ENCODE measurements around the gene GRM3.

Gene GRM3

GRCh38 chr7:86749741-86750665, 106.3 kb downstream of the GRM3 start:
- Mint-ChIP-seq H3K27ac (no peak overlapping the region), H3K36me3 (no peaks in the 10 kb centered on the region), H3K27me3 (no peaks in the 10 kb centered on the region), H3K9me3 (no peaks in the 10 kb centered on the region), H3K4me1 (no peaks in the 10 kb centered on the region), H3K4me3 (no peak overlapping the region)

- no peak overlapping the region for H3K4me3 Mint-ChIP-seq
- no peaks in the 10 kb centered on the region for H3K4me1 Mint-ChIP-seq
- H3K36me3 Mint-ChIP-seq: no peaks in the 10 kb centered on the region
- H3K27me3 Mint-ChIP-seq: peaks cover 4% of the 10 kb centered on the region
- no peak overlapping the region for H3K27ac Mint-ChIP-seq
- H3K9me3 Mint-ChIP-seq: peaks cover 4% of the 10 kb centered on the region
Measured at GRCh38 chr7:86760236-86760635, 116.5 kb downstream of the GRM3 start.

- no peaks in the 10 kb centered on the region for H3K4me1 Mint-ChIP-seq
- H3K27me3 Mint-ChIP-seq: peaks cover 4% of the 10 kb centered on the region
- no peak overlapping the region for H3K4me3 Mint-ChIP-seq
- no peaks in the 10 kb centered on the region for H3K36me3 Mint-ChIP-seq
- no peaks in the 10 kb centered on the region for H3K9me3 Mint-ChIP-seq
- no peak overlapping the region for H3K27ac Mint-ChIP-seq
Measured at GRCh38 chr7:86762129-86762528, 118.4 kb downstream of the GRM3 start.

DNA sequence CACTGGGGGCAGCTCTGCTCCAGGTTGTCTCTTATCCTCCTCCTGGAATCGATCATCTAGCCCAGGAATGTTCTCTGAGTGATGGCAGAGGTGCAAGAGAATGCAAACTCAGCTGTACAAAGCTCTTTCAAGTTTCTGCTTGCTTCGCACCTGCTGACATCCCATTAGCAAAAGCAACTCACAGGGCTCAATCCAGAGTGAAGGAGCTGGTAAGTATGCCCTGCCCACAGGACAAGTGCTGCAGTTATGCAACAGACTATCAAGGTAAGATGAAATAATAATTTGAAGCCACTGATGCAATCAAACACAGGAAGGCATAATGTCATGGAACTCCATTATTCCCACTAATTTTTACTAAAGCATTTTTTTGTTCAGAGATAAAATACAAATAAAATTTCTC, 122.2 kb downstream of the GRM3 start:
- no peaks in the 10 kb centered on the region for H3K4me1 Mint-ChIP-seq
- H3K9me3 Mint-ChIP-seq: no peaks in the 10 kb centered on the region
- no peak overlapping the region for H3K27ac Mint-ChIP-seq
- no peaks in the 10 kb centered on the region for H3K27me3 Mint-ChIP-seq
- no peaks in the 10 kb centered on the region for H3K36me3 Mint-ChIP-seq
- no peak overlapping the region for H3K4me3 Mint-ChIP-seq

DNA sequence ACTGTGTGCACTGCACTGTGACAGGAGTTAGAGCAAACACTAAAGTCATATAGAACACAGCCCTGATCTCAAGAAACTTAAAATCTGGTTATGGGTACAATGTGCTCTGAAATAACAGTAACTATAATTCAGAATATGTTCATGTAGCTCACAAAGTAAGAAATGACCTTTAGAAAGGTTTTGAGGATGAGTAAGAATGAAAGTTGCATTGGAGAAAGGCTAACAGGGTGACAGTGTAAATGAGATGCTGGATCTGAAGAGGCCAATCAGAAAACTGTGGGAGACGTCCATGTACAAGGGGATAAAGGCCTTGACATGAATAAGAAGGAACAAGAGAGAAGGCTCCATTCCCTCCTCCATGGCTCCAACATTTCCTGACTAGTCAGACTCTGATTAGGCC, 124.7 kb downstream of the GRM3 start:
- no peaks in the 10 kb centered on the region for H3K36me3 Mint-ChIP-seq
- H3K27ac Mint-ChIP-seq: no peak overlapping the region
- H3K27me3 Mint-ChIP-seq: peaks cover 2% of the 10 kb centered on the region
- H3K9me3 Mint-ChIP-seq: no peaks in the 10 kb centered on the region
- no peaks in the 10 kb centered on the region for H3K4me1 Mint-ChIP-seq
- H3K4me3 Mint-ChIP-seq: no peak overlapping the region

- no peaks in the 10 kb centered on the region for H3K36me3 Mint-ChIP-seq
- no peak overlapping the region for H3K27ac Mint-ChIP-seq
- no peaks in the 10 kb centered on the region for H3K9me3 Mint-ChIP-seq
- no peaks in the 10 kb centered on the region for H3K4me1 Mint-ChIP-seq
- no peak overlapping the region for H3K4me3 Mint-ChIP-seq
- peaks cover 2% of the 10 kb centered on the region for H3K27me3 Mint-ChIP-seq
Measured at GRCh38 chr7:86768967-86769760, 125.5 kb downstream of the GRM3 start.

DNA sequence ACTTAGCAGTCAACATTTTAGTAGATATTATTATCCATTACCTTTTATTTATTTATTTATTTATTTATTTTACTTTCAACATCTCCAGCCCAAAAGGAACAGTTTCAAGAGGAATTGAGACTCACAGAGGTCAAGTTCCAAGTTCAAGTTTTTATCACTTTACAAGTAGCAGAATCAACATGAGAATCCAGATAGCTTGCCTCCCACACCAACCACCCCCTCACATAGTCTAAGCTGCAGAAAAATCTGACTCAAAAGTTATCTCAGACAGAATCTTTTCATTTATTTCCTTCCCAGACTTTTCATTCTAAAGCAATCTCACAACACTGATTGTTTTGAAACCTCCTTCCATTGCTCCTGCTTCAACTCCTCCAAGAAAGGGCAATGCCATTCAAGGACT, 129.6 kb downstream of the GRM3 start:
- Mint-ChIP-seq H3K4me3 (no peak overlapping the region), H3K9me3 (no peaks in the 10 kb centered on the region), H3K4me1 (no peaks in the 10 kb centered on the region), H3K27ac (no peak overlapping the region), H3K36me3 (no peaks in the 10 kb centered on the region), H3K27me3 (peaks cover 3% of the 10 kb centered on the region)

- H3K4me3 Mint-ChIP-seq: no peak overlapping the region
- H3K36me3 Mint-ChIP-seq: no peaks in the 10 kb centered on the region
- H3K27me3 Mint-ChIP-seq: peaks cover 3% of the 10 kb centered on the region
- no peak overlapping the region for H3K27ac Mint-ChIP-seq
- no peaks in the 10 kb centered on the region for H3K9me3 Mint-ChIP-seq
- H3K4me1 Mint-ChIP-seq: no peaks in the 10 kb centered on the region
Measured at GRCh38 chr7:86775203-86775602, 131.5 kb downstream of the GRM3 start.

- Mint-ChIP-seq H3K36me3 (no peaks in the 10 kb centered on the region), H3K4me3 (no peak overlapping the region), H3K27me3 (peaks cover 3% of the 10 kb centered on the region), H3K4me1 (no peaks in the 10 kb centered on the region), H3K9me3 (no peaks in the 10 kb centered on the region), H3K27ac (no peak overlapping the region)
Measured at GRCh38 chr7:86776136-86776535, 132.4 kb downstream of the GRM3 start.

- H3K27me3 Mint-ChIP-seq: peaks cover 2% of the 10 kb centered on the region
- no peak overlapping the region for H3K27ac Mint-ChIP-seq
- no peaks in the 10 kb centered on the region for H3K36me3 Mint-ChIP-seq
Measured at GRCh38 chr7:86778271-86778670, 134.6 kb downstream of the GRM3 start.

GRCh38 chr7:86784765-86785164, 141.1 kb downstream of the GRM3 start:
- no peak overlapping the region for H3K4me3 Mint-ChIP-seq

More at GRCh38 chr7:86778271-86778670, 134.6 kb downstream of the GRM3 start:
- Mint-ChIP-seq H3K9me3 (no peaks in the 10 kb centered on the region), H3K4me1 (no peaks in the 10 kb centered on the region), H3K4me3 (no peak overlapping the region)

DNA sequence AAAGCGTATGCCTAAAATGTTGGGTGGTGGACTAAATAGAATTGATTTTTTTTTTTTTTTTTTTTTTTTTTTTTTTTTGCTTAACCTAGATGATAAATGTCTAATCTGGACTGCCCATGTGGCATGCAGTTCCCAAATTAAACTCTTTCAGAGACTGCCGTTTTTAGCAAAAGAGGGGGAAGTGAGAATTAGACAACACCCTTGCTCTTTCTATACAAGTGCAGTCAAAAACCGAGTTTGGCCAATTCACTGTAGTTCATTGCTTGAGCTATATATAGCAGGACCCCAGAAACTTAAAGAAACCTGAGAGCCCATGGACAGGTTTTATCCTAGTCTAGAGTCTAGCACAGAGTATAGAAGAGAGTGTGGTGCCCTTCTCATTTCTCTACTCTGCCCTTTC, 141.9 kb downstream of the GRM3 start:
- H3K9me3 Mint-ChIP-seq: no peaks in the 10 kb centered on the region
- no peaks in the 10 kb centered on the region for H3K36me3 Mint-ChIP-seq
- H3K27me3 Mint-ChIP-seq: no peaks in the 10 kb centered on the region
- no peaks in the 10 kb centered on the region for H3K4me1 Mint-ChIP-seq
- H3K4me3 Mint-ChIP-seq: no peak overlapping the region
- no peak overlapping the region for H3K27ac Mint-ChIP-seq

More at GRCh38 chr7:86784765-86785164, 141.1 kb downstream of the GRM3 start:
- no peaks in the 10 kb centered on the region for H3K4me1 Mint-ChIP-seq
- H3K27ac Mint-ChIP-seq: no peak overlapping the region
- H3K36me3 Mint-ChIP-seq: no peaks in the 10 kb centered on the region
- no peaks in the 10 kb centered on the region for H3K9me3 Mint-ChIP-seq
- H3K27me3 Mint-ChIP-seq: no peaks in the 10 kb centered on the region

- Mint-ChIP-seq H3K4me1 (no peaks in the 10 kb centered on the region), H3K27me3 (no peaks in the 10 kb centered on the region), H3K27ac (no peak overlapping the region), H3K9me3 (no peaks in the 10 kb centered on the region), H3K36me3 (no peaks in the 10 kb centered on the region), H3K4me3 (no peak overlapping the region)
Measured at GRCh38 chr7:86786376-86786775, 142.7 kb downstream of the GRM3 start.

DNA sequence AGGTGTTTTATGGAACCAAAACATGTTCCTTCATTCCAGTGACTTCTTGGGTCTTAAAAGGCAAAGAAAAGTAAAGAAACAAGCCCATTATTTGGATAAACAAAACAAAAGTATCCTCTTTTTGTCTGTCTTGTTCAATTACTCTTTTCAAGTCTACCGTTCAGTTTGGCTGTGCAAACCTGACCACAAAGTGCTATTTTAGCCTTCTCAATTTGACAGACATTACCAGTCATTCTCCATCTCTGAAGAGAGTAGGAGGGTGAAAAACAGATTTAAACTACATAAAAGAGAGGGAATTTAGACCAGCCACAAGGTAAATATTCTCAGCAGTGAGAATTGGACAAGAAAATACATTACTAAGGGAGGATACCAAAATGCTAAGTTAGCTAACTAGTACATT, 145.2 kb downstream of the GRM3 start:
- Mint-ChIP-seq H3K36me3 (no peaks in the 10 kb centered on the region), H3K4me1 (no peaks in the 10 kb centered on the region), H3K9me3 (no peaks in the 10 kb centered on the region), H3K27ac (no peak overlapping the region), H3K4me3 (no peak overlapping the region), H3K27me3 (no peaks in the 10 kb centered on the region)

DNA sequence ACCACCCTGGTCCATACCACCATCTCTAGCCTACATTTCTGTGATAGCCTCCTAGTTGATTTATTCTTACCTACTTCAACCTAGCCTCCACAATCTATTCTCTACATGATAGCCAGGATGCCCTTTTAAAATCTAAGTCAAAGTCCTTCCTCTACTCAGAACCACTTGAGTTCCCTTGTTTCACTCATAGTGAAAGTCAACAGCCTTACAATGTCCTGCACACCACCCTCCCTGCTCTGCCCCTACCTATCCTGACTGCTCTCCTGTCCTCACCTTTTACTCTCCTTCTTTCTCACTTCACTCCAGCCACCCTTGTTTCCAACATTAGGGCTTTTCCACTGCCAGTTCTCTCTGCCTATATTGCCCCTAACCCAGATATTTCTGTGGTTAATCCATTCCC, 146.7 kb downstream of the GRM3 start:
- H3K4me3 Mint-ChIP-seq: no peak overlapping the region
- H3K27ac Mint-ChIP-seq: no peak overlapping the region
- no peaks in the 10 kb centered on the region for H3K27me3 Mint-ChIP-seq
- no peaks in the 10 kb centered on the region for H3K4me1 Mint-ChIP-seq
- H3K36me3 Mint-ChIP-seq: no peaks in the 10 kb centered on the region
- H3K9me3 Mint-ChIP-seq: no peaks in the 10 kb centered on the region

DNA sequence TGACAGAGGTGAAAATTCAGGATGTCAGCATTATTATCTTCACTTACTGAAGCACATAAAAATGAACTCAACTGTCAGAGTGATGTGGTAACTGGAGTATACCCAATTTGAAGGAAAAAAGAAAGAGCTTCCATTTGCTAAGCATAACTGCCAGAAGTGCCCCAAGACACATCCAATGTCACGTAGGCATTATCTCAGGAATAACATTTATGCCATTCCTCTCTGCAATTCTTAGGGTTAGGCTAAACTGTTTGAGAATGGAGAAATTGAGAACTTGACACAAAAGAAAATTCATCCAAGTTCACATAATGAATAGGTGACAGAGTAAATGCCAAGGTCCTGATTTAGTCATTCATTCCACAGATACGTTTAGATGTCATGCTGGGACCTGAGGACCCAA, 148.6 kb downstream of the GRM3 start:
- Mint-ChIP-seq H3K36me3 (no peaks in the 10 kb centered on the region), H3K4me1 (no peaks in the 10 kb centered on the region), H3K4me3 (no peak overlapping the region), H3K27me3 (no peaks in the 10 kb centered on the region), H3K9me3 (no peaks in the 10 kb centered on the region), H3K27ac (no peak overlapping the region)
